B cell (primary cell): ENCODE results near the gene PLN. TPM values are rescaled to one million over a fixed set of nuclear protein-coding genes. Genes with fewer than 3 reads are reported as not detected.

Experiments used
- ATAC-seq: fragments of 200-7000 bp; cut with Tn5 transposase; one replicate; pipeline ENCODE4 v1.10.0; 2021; ENCODE audit warnings: low read depth, mild to moderate bottlenecking, moderate number of reproducible peaks, moderate library complexity
- CTCF ChIA-PET: fragments of 350-600 bp; sonication (Branson Sonifier 250); formaldehyde crosslinking; loops from one replicate; lab custom pipeline; 2021; ENCODE audit warnings: antibody characterized with exemption, inconsistent platforms; lab: Charles Lee
- POLR2A ChIA-PET: fragments of 350-600 bp; sonication (Branson Sonifier 250); formaldehyde crosslinking; loops from one replicate; lab custom pipeline; 2021; ENCODE audit warnings: antibody characterized with exemption; lab: Charles Lee
- DNase-seq: peaks from one replicate; pipeline ENCODE4 v3.0.0; 2013
- H2AFZ ChIP-seq: 2 replicates; pipeline ENCODE4 v1.6.1; 2012; ENCODE audit warnings: mild to moderate bottlenecking, low read depth, low read length; ENCODE audit not compliant: insufficient read depth, poor library complexity, severe bottlenecking
- H3K27ac ChIP-seq, 2 donors: 1 replicate in 1 of 2; 2 replicates in 1 of 2; pipeline ENCODE4 v1.5.1; 2012 to 2013; ENCODE audit warnings: low read length in 2 of 2, mild to moderate bottlenecking in 2 of 2, moderate library complexity in 1 of 2
- H3K27me3 ChIP-seq, 4 experiments: fragments of 200-600 bp in 1 of 4; sonication (generic) in 1 of 4; replicated peaks in 1 of 4; 1 replicate in 2 of 4; 2 replicates in 2 of 4; pipeline versions ENCODE4 v1.6.1 to v1.7.0; 2013 to 2016; ENCODE audit warnings: low read length in 3 of 4, mild to moderate bottlenecking in 2 of 4, mixed read lengths in 1 of 4, moderate library complexity in 1 of 4; ENCODE audit not compliant: insufficient read depth in 4 of 4, control insufficient read depth in 3 of 4; ENCODE audit errors: control extremely low read depth in 1 of 4
- H3K36me3 ChIP-seq, 2 experiments: replicated peaks in 1 of 2; 1 replicate in 1 of 2; 2 replicates in 1 of 2; pipeline versions ENCODE4 v1.6.1 to v1.7.1; 2013; ENCODE audit warnings: low read length in 1 of 2; ENCODE audit not compliant: insufficient read depth in 2 of 2, control insufficient read depth in 1 of 2; ENCODE audit errors: control extremely low read depth in 1 of 2, extremely low read depth in 1 of 2
- H3K4me1 ChIP-seq, 2 donors: fragments of 200-600 bp in 1 of 2; sonication (generic) in 1 of 2; 1 replicate in 1 of 2; 2 replicates in 1 of 2; pipeline versions ENCODE4 v1.5.1 to v1.6.1; 2013 to 2017; ENCODE audit warnings: low read length in 2 of 2; ENCODE audit not compliant: control insufficient read depth in 2 of 2, insufficient read depth in 2 of 2
- H3K4me2 ChIP-seq: replicated peaks from 2 replicates; pipeline ENCODE3; 2012; ENCODE audit warnings: mild to moderate bottlenecking, low read depth, low read length; ENCODE audit not compliant: poor library complexity, severe bottlenecking
- H3K4me3 ChIP-seq, 5 experiments: fragments of 200-600 bp in 1 of 5; sonication (generic) in 1 of 5; 1 replicate in 3 of 5; 2 replicates in 2 of 5; pipeline versions ENCODE4 v1.5.1 to v1.7.0; 2011 to 2016; ENCODE audit warnings: low read length in 4 of 5, mild to moderate bottlenecking in 4 of 5, low read depth in 2 of 5, control low read depth in 1 of 5, moderate library complexity in 1 of 5; ENCODE audit not compliant: insufficient read depth in 1 of 5; ENCODE audit errors: control extremely low read depth in 1 of 5, extremely low read depth in 1 of 5
- H3K79me2 ChIP-seq: fragments of 200-600 bp; sonication (generic); one replicate; pipeline ENCODE4 v1.6.0; 2016; ENCODE audit warnings: low read length; ENCODE audit not compliant: control insufficient read depth, insufficient read depth
- H3K9ac ChIP-seq: fragments of 200-600 bp; sonication (generic); 2 replicates; pipeline ENCODE4 v1.6.1; 2017; ENCODE audit warnings: mild to moderate bottlenecking, low read length, moderate library complexity
- H3K9me3 ChIP-seq, 3 donors: one replicate each; pipeline versions ENCODE4 v1.6.1 to v1.7.1; 2013; ENCODE audit warnings: low read length in 2 of 3; ENCODE audit not compliant: control insufficient read depth in 2 of 3, insufficient read depth in 1 of 3; ENCODE audit errors: control extremely low read depth in 1 of 3
- H4K20me1 ChIP-seq: 2 replicates; pipeline ENCODE4 v1.6.0; 2012; ENCODE audit warnings: mild to moderate bottlenecking, low read length; ENCODE audit not compliant: insufficient read depth, control insufficient read depth, poor library complexity, severe bottlenecking
- H3K27ac Mint-ChIP-seq: one replicate; pipeline ENCODE4 v1.8.0; 2021; ENCODE audit warnings: mixed read lengths
- H3K27me3 Mint-ChIP-seq: one replicate; pipeline ENCODE4 v1.8.0; 2021; ENCODE audit warnings: mixed read lengths
- H3K4me1 Mint-ChIP-seq: one replicate; pipeline ENCODE4 v1.8.0; 2021; ENCODE audit warnings: mixed read lengths
- H3K4me3 Mint-ChIP-seq: one replicate; pipeline ENCODE4 v1.8.0; 2021; ENCODE audit warnings: mixed read lengths
- H3K9me3 Mint-ChIP-seq: one replicate; pipeline ENCODE4 v1.8.0; 2022; ENCODE audit warnings: mixed read lengths; ENCODE audit not compliant: insufficient read depth
- CTCF ChIP-seq: fragments of 200-600 bp; IDR thresholded peaks from one replicate; pipeline ENCODE4 v1.8.0; 2022; ENCODE audit warnings: antibody characterized with exemption, mild to moderate bottlenecking
- EZH2 ChIP-seq: IDR thresholded peaks from 2 replicates; pipeline ENCODE4 v1.6.1; 2012; ENCODE audit warnings: borderline replicate concordance, low read depth, mild to moderate bottlenecking, moderate library complexity, low read length; ENCODE audit not compliant: insufficient read depth, poor library complexity, severe bottlenecking
- WGBS: methylation state at CpG from one replicate; pipeline ENCODE4 v1.1.5; 2013; ENCODE audit warnings: missing lambda C conversion rate; ENCODE audit not compliant: insufficient coverage; 5-methylcytosine and 5-hydroxymethylcytosine counted together
- intact Hi-C: fragments of 100-400 bp; cut with micrococcal nuclease; formaldehyde crosslinking; loops from one replicate; pipeline ENCODE4 v1.10.0; 2022
- polyA plus RNA-seq: library from polyadenylated mRNA; depleted of rRNA; stranded (reverse); fragments of >200 nt; gene quantifications from 2 replicates; pipeline ENCODE4 v1.2.3, GENCODE V29; 2012
- total RNA-seq, 2 donors: library from RNA; stranded (reverse); fragments of 120-200 nt in 1 of 2; gene quantifications; 1 replicate in 1 of 2; 2 replicates in 1 of 2; pipeline versions ENCODE4 v1.2.3 to v1.2.4, GENCODE V29; 2013 to 2022

The PLN gene
- total and polyA plus RNA-seq, 2 donors (not counting 1 experiment from before 2014, with no cell fraction given) = not detected

- H3K79me2 ChIP-seq = peaks cover 2% of the 10 kb centered on the region
- Mint-ChIP-seq H3K4me3 (no peak overlapping the region), H3K4me1 (peaks cover 7% of the 10 kb centered on the region), H3K27ac (no peak overlapping the region), H3K9me3 (no peaks in the 10 kb centered on the region), H3K27me3 (no peaks in the 10 kb centered on the region)
- H3K9me3 ChIP-seq = peaks cover 0 to 3% (median 3%) of the 10 kb centered on the region in 3 donors
- H3K4me3 ChIP-seq = no peak overlapping the region
- H3K4me1 ChIP-seq = no peaks in the 10 kb centered on the region
- no peak overlapping the region for H2AFZ ChIP-seq
- ChIA-PET POLR2A (no interaction called here), CTCF (no interaction called here)
- 67% methylated on average over 1 of the region's 2 CpGs for WGBS
- intact Hi-C loops = no loop called here
- H3K36me3 ChIP-seq = peaks cover 2 to 16% of the 10 kb centered on the region in 2 experiments
- DNase-seq (no peak), ATAC-seq (no peak)
- H3K4me2 ChIP-seq = no peak overlapping the region
- no peaks in the 10 kb centered on the region for H3K27me3 ChIP-seq
- peaks cover 4% of the 10 kb centered on the region for H4K20me1 ChIP-seq
- TF ChIP-seq EZH2 (no peak), CTCF (no peak)
- no peak overlapping the region for H3K27ac ChIP-seq
- H3K9ac ChIP-seq = no peak overlapping the region
These were observed 23.4 kb upstream of the PLN start for GRCh38 chr6:118524686-118525085.

- Mint-ChIP-seq H3K27ac (no peak overlapping the region), H3K4me3 (no peak overlapping the region), H3K9me3 (no peaks in the 10 kb centered on the region), H3K27me3 (no peaks in the 10 kb centered on the region), H3K4me1 (peaks cover 7% of the 10 kb centered on the region)
- H3K79me2 ChIP-seq = peaks cover 4% of the 10 kb centered on the region
- WGBS = 78% methylated on average over 3 of the region's 4 CpGs
- H4K20me1 ChIP-seq = peaks cover 4% of the 10 kb centered on the region
- POLR2A ChIA-PET = no interaction called here
- H3K4me2 ChIP-seq = no peak overlapping the region
- H3K4me3 ChIP-seq = no peak overlapping the region
- peaks cover 2 to 13% of the 10 kb centered on the region in 2 experiments for H3K36me3 ChIP-seq
- H3K9me3 ChIP-seq = peaks cover 0 to 3% (median 2%) of the 10 kb centered on the region in 3 donors
- CTCF ChIA-PET = no interaction called here
- H3K27ac ChIP-seq = no peak overlapping the region
- intact Hi-C loops = no loop called here
- no peaks in the 10 kb centered on the region for H3K4me1 ChIP-seq
- no peak overlapping the region for H2AFZ ChIP-seq
- ATAC-seq = no peak
- TF ChIP-seq CTCF = no peak
- no peak for TF ChIP-seq EZH2
- no peak overlapping the region for H3K9ac ChIP-seq
- H3K27me3 ChIP-seq = no peaks in the 10 kb centered on the region
- DNase-seq = no peak
These were observed 21.9 kb upstream of the PLN start for GRCh38 chr6:118525913-118526780.
